PC-3 (cell line): ENCODE measurements around the gene FCSK. TPM values are rescaled to one million over a fixed set of nuclear protein-coding genes. Genes with fewer than 3 reads are reported as not detected.

Experiments
- ATAC-seq: fragments of 200-7000 bp; cut with Tn5 transposase; 2 replicates; pipeline ENCODE4 v1.9.1; 2020; ENCODE audit warnings: mild to moderate bottlenecking, moderate library complexity
- BruUV-seq: library from RNA; stranded (reverse); fragments of 400-500 nt; replicated peaks from 2 replicates; lab custom pipeline; 2021; lab: Mats Ljungman, UMichigan
- CTCF ChIA-PET: fragments of 300-600 bp; sonication (Branson Sonifier 250); formaldehyde crosslinking; loops from one replicate; lab custom pipeline; 2022; ENCODE audit warnings: antibody characterized with exemption; lab: Charles Lee
- POLR2A ChIA-PET: fragments of 300-600 bp; sonication (Branson Sonifier 250); formaldehyde crosslinking; loops from one replicate; lab custom pipeline; 2022; ENCODE audit warnings: antibody characterized with exemption; ENCODE audit not compliant: unreplicated experiment; lab: Charles Lee
- DNase-seq: peaks from one replicate; pipeline ENCODE4 v3.0.0-alpha.2; 2015
- H2AFZ ChIP-seq: fragments of 300-600 bp; sonication (generic); 2 replicates; pipeline ENCODE4 v1.6.0; 2016; ENCODE audit warnings: antibody characterized with exemption, low read length
- H3F3A ChIP-seq: fragments of 300-600 bp; sonication (generic); one replicate; pipeline ENCODE4 v1.6.0; 2017; ENCODE audit warnings: antibody characterized with exemption, low read length, control low read depth, mild to moderate bottlenecking; ENCODE audit not compliant: unreplicated experiment
- H3K27ac ChIP-seq: fragments of 300-600 bp; sonication (generic); 2 replicates; pipeline ENCODE4 v1.5.1; 2016; ENCODE audit warnings: mild to moderate bottlenecking, low read length
- H3K27me3 ChIP-seq: fragments of 300-600 bp; sonication (generic); 2 replicates; pipeline ENCODE4 v1.6.1; 2016; ENCODE audit warnings: low read length, mixed read lengths
- H3K36me3 ChIP-seq: fragments of 300-600 bp; sonication (generic); 2 replicates; pipeline ENCODE4 v1.6.1; 2016; ENCODE audit warnings: low read depth, mixed run types, low read length, mixed read lengths
- H3K4me1 ChIP-seq: fragments of 300-600 bp; sonication (generic); 2 replicates; pipeline ENCODE4 v1.5.1; 2016; ENCODE audit warnings: low read length; ENCODE audit not compliant: insufficient read depth
- H3K4me2 ChIP-seq: fragments of 300-600 bp; sonication (generic); 2 replicates; pipeline ENCODE4 v1.6.0; 2016; ENCODE audit warnings: low read length
- H3K4me3 ChIP-seq: fragments of 300-600 bp; sonication (generic); 2 replicates; pipeline ENCODE4 v1.5.1; 2016; ENCODE audit warnings: mild to moderate bottlenecking, low read length, mixed read lengths
- H3K79me2 ChIP-seq: fragments of 300-600 bp; sonication (generic); 2 replicates; pipeline ENCODE4 v1.6.1; 2017; ENCODE audit warnings: low read length, mixed read lengths
- H3K9ac ChIP-seq: fragments of 300-600 bp; sonication (generic); 2 replicates; pipeline ENCODE4 v1.6.0; 2016; ENCODE audit warnings: mild to moderate bottlenecking, low read length
- H3K9me2 ChIP-seq: fragments of 300-600 bp; sonication (generic); replicated peaks from 2 replicates; pipeline ENCODE4 v1.6.1; 2016; ENCODE audit warnings: mixed run types, low read length, mixed read lengths
- H3K9me3 ChIP-seq: fragments of 300-600 bp; sonication (generic); 2 replicates; pipeline ENCODE4 v1.6.1; 2016; ENCODE audit warnings: low read length, mixed read lengths
- H4K20me1 ChIP-seq: fragments of 300-600 bp; sonication (generic); 2 replicates; pipeline ENCODE4 v1.6.1; 2016; ENCODE audit warnings: low read length, mixed read lengths
- EZH2 ChIP-seq: fragments of 300-600 bp; sonication (generic); IDR thresholded peaks from one replicate; pipeline ENCODE4 v1.6.1; 2017; ENCODE audit warnings: antibody characterized with exemption, mild to moderate bottlenecking, low read length; ENCODE audit not compliant: unreplicated experiment
- EZH2phosphoT487 ChIP-seq: fragments of 300-600 bp; sonication (generic); IDR thresholded peaks from 2 replicates; pipeline ENCODE4 v1.6.1; 2018; ENCODE audit warnings: mild to moderate bottlenecking, antibody characterized with exemption, low read length, borderline replicate concordance
- intact Hi-C: fragments of 100-400 bp; cut with micrococcal nuclease; formaldehyde crosslinking; loops from 2 replicates; pipeline ENCODE4 v1.9.0; 2023
- total RNA-seq: library from RNA; depleted of rRNA; stranded (reverse); fragments of >200 nt; gene quantifications from 2 replicates; pipeline ENCODE4 v1.2.3, GENCODE V29; 2014
- TF ChIP-seq, protein P1 (sequence below): fragments of 300-600 bp; sonication (generic); conservative IDR thresholded peaks from 2 replicates; pipeline ENCODE4 v1.5.1; 2017; ENCODE audit warnings: antibody characterized with exemption, low read depth, mild to moderate bottlenecking, low read length

FCSK gene
- total RNA-seq, 1 experiment from 2014 or later, result 11.7 TPM

DNA sequence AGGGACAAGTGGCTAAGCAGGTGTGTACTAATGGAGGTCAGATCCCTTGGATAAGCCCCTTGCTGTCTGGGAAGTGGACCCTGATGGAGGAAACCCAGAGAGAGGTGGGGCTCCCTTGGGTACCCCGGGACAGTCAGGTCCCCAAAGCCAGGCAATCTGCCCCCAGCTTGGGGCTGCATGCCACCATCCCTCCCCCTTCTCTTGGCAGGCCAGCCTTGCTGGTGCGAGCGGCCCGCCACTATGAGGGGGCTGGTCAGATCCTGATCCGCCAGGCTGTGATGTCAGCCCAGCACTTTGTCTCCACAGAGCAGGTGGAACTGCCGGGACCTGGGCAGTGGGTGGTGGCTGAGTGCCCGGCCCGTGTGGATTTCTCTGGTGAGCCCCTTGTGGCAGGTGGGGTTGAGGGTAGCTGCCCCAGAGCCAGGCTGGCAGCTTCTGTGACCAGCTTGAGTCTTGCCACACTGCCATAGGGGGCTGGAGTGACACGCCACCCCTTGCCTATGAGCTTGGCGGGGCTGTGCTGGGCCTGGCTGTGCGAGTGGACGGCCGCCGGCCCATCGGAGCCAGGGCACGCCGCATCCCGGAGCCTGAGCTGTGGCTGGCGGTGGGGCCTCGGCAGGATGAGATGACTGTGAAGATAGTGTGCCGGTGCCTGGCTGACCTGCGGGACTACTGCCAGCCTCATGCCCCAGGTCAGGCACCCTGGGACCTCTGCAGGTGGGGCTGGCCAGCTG, 20.1 kb downstream of the FCSK start:
- H2AFZ ChIP-seq, result no peak overlapping the region
- CTCF ChIA-PET, result no interaction called here
- H3K9me2 ChIP-seq, result no peaks in the 10 kb centered on the region
- no peaks in the 10 kb centered on the region for H4K20me1 ChIP-seq
- TF ChIP-seq, protein P1, sequence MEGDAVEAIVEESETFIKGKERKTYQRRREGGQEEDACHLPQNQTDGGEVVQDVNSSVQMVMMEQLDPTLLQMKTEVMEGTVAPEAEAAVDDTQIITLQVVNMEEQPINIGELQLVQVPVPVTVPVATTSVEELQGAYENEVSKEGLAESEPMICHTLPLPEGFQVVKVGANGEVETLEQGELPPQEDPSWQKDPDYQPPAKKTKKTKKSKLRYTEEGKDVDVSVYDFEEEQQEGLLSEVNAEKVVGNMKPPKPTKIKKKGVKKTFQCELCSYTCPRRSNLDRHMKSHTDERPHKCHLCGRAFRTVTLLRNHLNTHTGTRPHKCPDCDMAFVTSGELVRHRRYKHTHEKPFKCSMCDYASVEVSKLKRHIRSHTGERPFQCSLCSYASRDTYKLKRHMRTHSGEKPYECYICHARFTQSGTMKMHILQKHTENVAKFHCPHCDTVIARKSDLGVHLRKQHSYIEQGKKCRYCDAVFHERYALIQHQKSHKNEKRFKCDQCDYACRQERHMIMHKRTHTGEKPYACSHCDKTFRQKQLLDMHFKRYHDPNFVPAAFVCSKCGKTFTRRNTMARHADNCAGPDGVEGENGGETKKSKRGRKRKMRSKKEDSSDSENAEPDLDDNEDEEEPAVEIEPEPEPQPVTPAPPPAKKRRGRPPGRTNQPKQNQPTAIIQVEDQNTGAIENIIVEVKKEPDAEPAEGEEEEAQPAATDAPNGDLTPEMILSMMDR, result no peak
- TF ChIP-seq EZH2 (no peak), EZH2phosphoT487 (no peak)
- H3F3A ChIP-seq, result no peaks in the 10 kb centered on the region
- H3K27ac ChIP-seq, result no peak overlapping the region
- intact Hi-C loops, result no loop called here
- no peaks in the 10 kb centered on the region for H3K27me3 ChIP-seq
- POLR2A ChIA-PET, result no interaction called here
- no peaks in the 10 kb centered on the region for H3K9me3 ChIP-seq
- peaks cover 19% of the 10 kb centered on the region for H3K4me1 ChIP-seq
- DNase-seq (no peak), ATAC-seq (no peak)
- no peaks in the 10 kb centered on the region for H3K79me2 ChIP-seq
- no peak overlapping the region for H3K4me3 ChIP-seq
- no peak overlapping the region for H3K4me2 ChIP-seq
- no peaks in the 10 kb centered on the region for H3K36me3 ChIP-seq
- BruUV-seq, result no TSS peak
- no peak overlapping the region for H3K9ac ChIP-seq

DNA sequence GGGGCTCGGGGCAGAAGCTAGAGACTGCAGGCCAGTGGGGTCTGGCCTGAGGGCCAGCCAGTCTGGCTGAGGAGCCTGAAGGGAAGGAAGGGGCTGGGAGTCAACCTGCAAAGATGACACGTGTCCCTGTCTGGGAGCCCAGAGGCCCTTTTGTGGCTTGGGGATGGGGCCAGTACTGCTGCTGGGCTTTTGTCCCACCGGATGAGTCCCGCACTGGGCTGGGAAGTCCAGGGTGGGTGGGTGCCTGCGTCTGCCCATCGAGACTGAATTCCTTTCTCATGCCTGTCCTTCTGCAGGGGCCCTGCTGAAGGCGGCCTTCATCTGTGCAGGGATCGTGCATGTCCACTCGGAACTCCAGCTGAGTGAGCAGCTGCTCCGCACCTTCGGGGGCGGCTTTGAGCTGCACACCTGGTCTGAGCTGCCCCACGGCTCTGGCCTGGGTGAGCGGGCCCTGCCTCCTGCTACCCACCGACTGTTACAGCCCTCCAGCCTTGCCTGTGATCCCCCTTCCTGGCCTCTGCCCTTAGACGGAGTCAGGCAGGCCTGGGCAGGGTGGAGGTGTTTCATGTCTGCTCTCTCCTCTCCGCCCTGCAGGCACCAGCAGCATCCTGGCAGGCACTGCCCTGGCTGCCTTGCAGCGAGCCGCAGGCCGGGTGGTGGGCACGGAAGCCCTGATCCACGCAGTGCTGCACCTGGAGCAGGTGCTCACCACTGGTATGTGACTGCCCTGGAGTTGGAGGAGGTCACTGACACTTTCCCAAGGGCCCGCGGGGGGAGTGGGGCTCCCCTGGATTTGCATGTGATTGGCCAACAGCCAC, 20.9 kb downstream of the FCSK start:
- BruUV-seq, result no TSS peak
- H3K27ac ChIP-seq, result 0 out of 2 replicates have a peak overlapping the region, but pooled peaks have one; percentile 77
- H3K4me1 ChIP-seq, result peaks cover 19% of the 10 kb centered on the region
- H3K9me3 ChIP-seq, result no peaks in the 10 kb centered on the region
- H3K27me3 ChIP-seq, result no peaks in the 10 kb centered on the region
- H3K4me2 ChIP-seq, result no peak overlapping the region
- H3F3A ChIP-seq, result no peaks in the 10 kb centered on the region
- H4K20me1 ChIP-seq, result no peaks in the 10 kb centered on the region
- ChIA-PET CTCF (no interaction called here), POLR2A (no interaction called here)
- H3K36me3 ChIP-seq, result peaks cover 4% of the 10 kb centered on the region
- ATAC-seq, result no peak
- H3K9me2 ChIP-seq, result no peaks in the 10 kb centered on the region
- intact Hi-C loops, result no loop called here
- H3K4me3 ChIP-seq, result no peak overlapping the region
- no peaks in the 10 kb centered on the region for H3K79me2 ChIP-seq
- no peak overlapping the region for H3K9ac ChIP-seq
- no peak overlapping the region for H2AFZ ChIP-seq
- TF ChIP-seq EZH2phosphoT487 (no peak), EZH2 (no peak)
- TF ChIP-seq, protein P1, result no peak
- no peak for DNase-seq
